GM10266 (cell line): ENCODE data around the gene PLD6.

Experiments used
- DNase-seq: peaks from one replicate; pipeline ENCODE4 v3.0.0; 2012; ENCODE audit errors: extremely low spot score
- CTCF ChIP-seq: IDR thresholded peaks from 2 replicates; pipeline ENCODE4 v1.5.1; 2012; ENCODE audit warnings: mild to moderate bottlenecking, low read depth; ENCODE audit not compliant: control insufficient read depth, insufficient read depth; ENCODE audit errors: missing control alignments

Gene PLD6

GRCh38 chr17:17204635-17205231 is 1.4 kb downstream of the PLD6 start:
- no peak for TF ChIP-seq CTCF
- DNase-seq, result no peak

- no peak for TF ChIP-seq CTCF
- DNase-seq, result no peak
Measured at GRCh38 chr17:17204041-17204591, 2.0 kb downstream of the PLD6 start.

DNA sequence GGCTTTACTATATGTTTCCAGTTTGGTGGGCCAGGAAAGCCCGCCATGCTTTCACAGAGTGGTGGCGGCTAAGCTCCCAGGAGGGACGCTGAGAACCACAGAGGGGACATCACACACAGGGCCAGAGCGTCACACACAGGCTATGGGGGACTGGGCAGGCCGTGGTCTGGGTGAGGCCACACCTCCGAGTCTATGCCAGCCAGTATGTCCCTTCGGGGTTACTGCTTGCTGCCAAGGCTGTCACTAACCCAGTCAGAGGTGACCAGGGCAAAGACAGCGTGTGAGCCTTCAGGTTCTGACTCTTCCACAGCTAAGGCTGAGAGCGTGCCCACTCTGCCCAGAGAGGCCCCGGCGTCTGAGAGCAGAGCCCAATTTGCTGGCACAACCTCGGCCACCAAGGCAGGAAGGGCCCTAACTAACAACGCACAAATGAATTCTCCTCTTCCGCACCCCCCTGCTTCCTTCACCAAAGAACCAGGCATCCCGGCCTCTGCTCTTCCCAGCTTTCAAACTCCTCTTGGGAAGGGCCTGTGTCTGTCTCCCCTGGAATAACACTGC is 2.9 kb downstream of the PLD6 start:
- DNase-seq, result no peak
- TF ChIP-seq CTCF, result no peak

DNA sequence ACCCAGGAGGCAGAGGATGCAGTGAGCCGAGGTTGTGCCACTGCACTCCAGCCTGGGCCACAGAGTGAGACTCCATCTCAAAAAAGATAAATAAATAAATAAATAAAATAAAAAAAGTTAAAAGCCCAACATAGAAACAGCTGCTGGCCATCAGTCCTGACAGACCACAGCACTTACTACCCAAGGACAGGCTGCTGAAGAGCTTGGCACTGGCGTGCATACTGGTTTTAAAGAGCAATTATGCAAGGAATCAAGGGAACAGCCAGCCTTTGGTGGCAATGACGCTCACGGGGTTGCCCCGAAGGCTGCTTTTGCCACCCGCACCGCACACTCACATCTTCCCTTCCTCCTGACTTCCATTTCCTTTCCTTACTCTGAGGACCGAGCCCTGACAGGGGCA is 4.2 kb downstream of the PLD6 start:
- no peak for TF ChIP-seq CTCF
- no peak for DNase-seq

GRCh38 chr17:17201271-17201670 is 4.9 kb downstream of the PLD6 start:
- no peak for TF ChIP-seq CTCF
- no peak for DNase-seq

- no peak for DNase-seq
- TF ChIP-seq CTCF, result no peak
Measured at GRCh38 chr17:17200831-17201230, 5.3 kb downstream of the PLD6 start.

DNA sequence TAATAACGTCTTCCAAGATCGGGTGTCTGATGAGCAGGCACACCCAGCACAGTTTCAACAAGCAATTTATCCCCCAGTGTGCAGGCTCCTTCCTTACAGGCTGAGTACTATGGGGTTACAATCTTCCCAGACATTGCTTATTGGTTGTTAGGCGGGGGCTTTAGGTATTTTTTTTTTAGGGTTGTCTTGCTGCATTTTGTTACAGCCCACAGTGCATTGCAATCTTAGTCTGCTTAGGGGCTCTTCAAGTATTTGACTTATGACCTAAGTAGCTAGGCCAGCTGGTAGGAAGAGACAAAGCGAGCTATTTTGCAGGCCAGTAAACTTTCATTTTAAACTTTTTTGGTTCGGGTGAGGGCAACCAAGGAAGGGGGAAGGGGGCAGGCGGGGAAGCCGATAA is 5.8 kb downstream of the PLD6 start:
- TF ChIP-seq CTCF, result no peak
- no peak for DNase-seq
